HL-60 (cell line): ENCODE measurements around the gene NAPSA.

Source experiments
- POLR2AphosphoS5 ChIP-seq: IDR thresholded peaks from 2 replicates; pipeline ENCODE4 v1.6.1; 2012; ENCODE audit warnings: low read depth
- TF ChIP-seq, protein P1 (sequence below): IDR thresholded peaks from one replicate; pipeline ENCODE4 v1.5.1; 2011; ENCODE audit warnings: low read length, control low read depth, inconsistent platforms; ENCODE audit not compliant: insufficient read depth
- TF ChIP-seq, protein P2 (sequence below): IDR thresholded peaks from 2 replicates; pipeline ENCODE4 v1.6.1; 2012; ENCODE audit warnings: low read depth; ENCODE audit not compliant: insufficient replicate concordance

DNA sequence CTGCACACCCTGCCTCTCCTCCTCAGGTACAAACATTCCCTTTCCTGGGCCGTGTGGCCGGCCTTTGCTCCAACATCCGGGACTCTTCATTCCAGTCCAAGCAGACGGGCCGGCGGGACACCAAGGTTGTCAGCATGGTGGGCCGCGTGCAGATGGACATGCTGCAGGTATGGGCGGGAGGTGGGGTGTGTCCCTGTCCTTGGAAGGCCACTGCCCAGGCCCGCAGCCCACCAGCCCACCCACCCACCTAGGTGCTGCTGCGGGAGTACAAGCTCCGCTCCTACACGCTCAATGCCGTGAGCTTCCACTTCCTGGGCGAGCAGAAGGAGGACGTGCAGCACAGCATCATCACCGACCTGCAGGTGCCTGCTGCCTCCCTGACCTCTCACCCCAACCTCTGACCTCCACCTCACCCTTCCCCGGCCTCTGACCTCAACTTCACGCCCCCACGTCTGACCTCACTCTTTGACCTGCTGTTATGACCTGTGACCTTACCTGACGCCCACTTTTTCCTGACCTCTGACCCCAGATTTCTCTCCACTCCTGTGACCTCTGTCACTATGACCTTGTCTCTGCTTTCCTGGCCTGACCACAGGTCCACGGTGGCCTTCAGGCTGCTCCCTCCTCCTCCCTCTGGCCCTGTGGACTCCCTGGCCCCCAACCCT lies 40.8 kb upstream of the NAPSA start:
- TF ChIP-seq, protein P1, sequence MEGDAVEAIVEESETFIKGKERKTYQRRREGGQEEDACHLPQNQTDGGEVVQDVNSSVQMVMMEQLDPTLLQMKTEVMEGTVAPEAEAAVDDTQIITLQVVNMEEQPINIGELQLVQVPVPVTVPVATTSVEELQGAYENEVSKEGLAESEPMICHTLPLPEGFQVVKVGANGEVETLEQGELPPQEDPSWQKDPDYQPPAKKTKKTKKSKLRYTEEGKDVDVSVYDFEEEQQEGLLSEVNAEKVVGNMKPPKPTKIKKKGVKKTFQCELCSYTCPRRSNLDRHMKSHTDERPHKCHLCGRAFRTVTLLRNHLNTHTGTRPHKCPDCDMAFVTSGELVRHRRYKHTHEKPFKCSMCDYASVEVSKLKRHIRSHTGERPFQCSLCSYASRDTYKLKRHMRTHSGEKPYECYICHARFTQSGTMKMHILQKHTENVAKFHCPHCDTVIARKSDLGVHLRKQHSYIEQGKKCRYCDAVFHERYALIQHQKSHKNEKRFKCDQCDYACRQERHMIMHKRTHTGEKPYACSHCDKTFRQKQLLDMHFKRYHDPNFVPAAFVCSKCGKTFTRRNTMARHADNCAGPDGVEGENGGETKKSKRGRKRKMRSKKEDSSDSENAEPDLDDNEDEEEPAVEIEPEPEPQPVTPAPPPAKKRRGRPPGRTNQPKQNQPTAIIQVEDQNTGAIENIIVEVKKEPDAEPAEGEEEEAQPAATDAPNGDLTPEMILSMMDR = no peak
- no peak for TF ChIP-seq POLR2AphosphoS5
- TF ChIP-seq, protein P2, sequence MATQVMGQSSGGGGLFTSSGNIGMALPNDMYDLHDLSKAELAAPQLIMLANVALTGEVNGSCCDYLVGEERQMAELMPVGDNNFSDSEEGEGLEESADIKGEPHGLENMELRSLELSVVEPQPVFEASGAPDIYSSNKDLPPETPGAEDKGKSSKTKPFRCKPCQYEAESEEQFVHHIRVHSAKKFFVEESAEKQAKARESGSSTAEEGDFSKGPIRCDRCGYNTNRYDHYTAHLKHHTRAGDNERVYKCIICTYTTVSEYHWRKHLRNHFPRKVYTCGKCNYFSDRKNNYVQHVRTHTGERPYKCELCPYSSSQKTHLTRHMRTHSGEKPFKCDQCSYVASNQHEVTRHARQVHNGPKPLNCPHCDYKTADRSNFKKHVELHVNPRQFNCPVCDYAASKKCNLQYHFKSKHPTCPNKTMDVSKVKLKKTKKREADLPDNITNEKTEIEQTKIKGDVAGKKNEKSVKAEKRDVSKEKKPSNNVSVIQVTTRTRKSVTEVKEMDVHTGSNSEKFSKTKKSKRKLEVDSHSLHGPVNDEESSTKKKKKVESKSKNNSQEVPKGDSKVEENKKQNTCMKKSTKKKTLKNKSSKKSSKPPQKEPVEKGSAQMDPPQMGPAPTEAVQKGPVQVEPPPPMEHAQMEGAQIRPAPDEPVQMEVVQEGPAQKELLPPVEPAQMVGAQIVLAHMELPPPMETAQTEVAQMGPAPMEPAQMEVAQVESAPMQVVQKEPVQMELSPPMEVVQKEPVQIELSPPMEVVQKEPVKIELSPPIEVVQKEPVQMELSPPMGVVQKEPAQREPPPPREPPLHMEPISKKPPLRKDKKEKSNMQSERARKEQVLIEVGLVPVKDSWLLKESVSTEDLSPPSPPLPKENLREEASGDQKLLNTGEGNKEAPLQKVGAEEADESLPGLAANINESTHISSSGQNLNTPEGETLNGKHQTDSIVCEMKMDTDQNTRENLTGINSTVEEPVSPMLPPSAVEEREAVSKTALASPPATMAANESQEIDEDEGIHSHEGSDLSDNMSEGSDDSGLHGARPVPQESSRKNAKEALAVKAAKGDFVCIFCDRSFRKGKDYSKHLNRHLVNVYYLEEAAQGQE = no peak
